ENCODE measurements around the gene BORCS5. TPM values are rescaled to one million over a fixed set of nuclear protein-coding genes. Genes with fewer than 3 reads are reported as not detected.

BORCS5 gene
- total RNA-seq, 1 experiment from 2014 or later: 6.4 TPM

DNA sequence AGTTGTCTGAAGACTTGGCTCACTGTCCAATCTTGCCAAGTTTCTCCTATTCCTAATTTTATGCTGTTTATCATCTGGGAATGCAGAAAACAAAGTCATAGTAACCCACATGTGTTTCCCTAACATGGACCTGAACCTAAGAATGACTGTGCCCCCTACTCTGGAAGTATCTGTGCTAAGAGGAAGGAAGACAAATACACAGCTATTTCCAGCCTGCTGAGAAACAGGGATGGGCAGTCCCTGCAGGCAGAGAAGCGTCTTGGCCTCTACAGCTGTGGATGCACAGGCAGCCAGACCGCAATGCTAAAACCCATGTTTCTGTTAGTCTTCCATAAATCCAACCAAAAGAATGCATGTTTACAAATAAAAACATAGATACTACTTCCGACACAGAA, 149.6 kb downstream of the BORCS5 start:
- no peak for DNase-seq (ENCODE audit: extremely low read depth, low read depth)

DNA sequence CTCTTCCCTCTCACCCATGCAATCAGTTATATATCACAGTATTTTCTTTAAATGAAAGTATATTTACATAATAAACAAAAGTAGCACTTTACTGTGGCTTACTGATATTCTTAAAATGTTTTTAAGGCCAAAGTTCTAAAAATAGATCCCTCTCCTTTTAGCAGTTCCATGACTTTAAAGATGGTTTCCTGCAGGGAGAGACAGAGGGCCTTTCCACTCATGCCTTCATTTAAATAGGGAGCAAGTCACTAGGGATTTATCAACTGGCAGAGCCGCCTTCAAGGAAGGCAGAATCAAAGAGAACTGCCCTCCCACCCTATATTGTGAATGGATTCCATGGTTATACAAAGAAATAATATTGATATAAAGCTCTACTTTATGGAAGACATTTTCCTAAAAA, 150.2 kb downstream of the BORCS5 start:
- DNase-seq (ENCODE audit: extremely low read depth, low read depth): no peak

DNA sequence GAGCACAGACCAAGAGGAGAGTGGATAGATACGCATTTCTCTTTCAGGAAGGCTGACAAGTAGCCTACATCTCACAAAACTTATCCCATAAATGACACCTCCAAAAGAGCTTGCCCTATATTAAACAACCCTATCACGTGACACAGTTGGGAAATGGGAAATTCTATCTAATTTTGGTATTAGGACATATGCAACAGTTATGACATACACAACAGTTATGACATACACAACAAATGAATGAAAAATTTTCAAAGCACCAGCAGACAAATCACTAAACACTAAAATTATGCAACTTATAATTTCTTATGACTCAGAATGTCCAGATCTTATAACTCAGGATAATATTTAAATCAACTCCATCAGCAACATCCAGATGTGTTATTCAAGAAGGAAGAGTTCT, 151.7 kb downstream of the BORCS5 start:
- DNase-seq (ENCODE audit: extremely low read depth, low read depth): no peak

DNA sequence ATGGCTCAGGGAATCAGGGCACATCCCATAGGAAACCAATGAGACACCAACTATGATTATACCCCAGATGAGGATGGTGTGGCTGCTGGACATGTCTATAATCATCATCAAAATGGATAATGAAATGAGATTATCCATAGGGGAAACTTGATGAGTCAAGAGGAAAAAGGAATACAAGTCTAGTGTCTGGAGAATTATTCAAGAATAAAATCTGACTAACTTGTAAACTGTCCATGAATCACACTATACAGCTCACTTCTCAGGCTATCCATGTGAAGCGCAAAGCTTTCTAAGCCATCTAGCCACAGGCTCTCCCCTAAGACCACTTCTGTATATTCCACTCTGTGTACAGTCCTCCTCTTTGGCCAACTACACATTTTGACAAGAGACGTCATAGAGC, 153.3 kb downstream of the BORCS5 start:
- no peak for DNase-seq (ENCODE audit: extremely low read depth, low read depth)

DNA sequence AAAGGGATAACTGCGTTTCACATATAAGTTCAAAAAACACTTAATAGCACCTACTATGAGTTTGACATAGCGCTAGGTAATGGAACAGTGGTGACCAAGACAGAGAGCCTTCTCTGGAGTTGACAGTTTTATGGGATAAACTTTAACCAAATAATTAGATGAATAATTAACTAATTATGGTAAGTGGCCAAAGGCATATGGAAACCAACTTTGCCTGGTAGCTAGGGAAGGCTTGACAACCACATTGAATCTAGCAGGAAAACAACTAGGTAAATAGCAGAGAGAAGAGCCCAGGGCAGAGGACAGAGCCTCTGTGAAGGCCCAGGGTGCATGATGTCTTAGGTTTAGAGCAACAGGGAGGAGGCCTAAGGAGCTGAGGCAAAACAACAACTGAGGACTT, 153.7 kb downstream of the BORCS5 start:
- DNase-seq (ENCODE audit: extremely low read depth, low read depth): no peak

DNA sequence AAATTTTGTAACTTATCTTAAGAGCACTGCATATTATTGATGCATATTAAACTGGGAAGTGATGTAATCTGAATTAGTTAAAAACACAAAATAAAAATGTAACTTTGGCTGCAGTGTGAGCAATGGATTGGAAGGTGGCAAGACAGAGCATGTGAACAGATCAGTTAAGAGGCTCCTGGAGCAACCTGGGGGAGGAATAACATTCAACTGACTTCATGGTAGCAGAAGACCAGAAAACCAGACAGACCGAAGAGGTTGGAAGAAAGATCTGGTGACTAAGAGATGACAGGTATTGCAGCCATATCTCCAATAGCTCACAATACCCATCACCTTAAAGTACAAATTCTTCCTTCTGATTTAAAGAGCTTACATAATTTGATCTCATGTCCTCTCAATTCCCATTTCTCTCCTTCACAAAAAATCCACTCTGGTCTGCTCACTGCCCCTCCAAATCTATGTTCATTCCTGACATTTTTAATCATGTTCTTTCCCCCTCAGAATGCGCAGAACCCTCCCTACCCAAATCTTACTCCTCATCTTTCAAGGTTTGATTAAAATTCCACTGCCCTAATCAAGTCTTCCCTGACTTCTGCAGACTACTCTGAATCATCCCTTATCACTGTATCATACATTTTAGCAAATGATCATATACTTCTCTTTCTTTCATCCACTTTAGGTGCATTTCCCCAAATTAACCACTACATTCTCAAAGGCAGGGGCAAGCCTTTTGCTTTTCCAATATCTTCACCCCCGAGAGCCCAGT, 154.3 kb downstream of the BORCS5 start:
- no peak for DNase-seq (ENCODE audit: extremely low read depth, low read depth)

DNA sequence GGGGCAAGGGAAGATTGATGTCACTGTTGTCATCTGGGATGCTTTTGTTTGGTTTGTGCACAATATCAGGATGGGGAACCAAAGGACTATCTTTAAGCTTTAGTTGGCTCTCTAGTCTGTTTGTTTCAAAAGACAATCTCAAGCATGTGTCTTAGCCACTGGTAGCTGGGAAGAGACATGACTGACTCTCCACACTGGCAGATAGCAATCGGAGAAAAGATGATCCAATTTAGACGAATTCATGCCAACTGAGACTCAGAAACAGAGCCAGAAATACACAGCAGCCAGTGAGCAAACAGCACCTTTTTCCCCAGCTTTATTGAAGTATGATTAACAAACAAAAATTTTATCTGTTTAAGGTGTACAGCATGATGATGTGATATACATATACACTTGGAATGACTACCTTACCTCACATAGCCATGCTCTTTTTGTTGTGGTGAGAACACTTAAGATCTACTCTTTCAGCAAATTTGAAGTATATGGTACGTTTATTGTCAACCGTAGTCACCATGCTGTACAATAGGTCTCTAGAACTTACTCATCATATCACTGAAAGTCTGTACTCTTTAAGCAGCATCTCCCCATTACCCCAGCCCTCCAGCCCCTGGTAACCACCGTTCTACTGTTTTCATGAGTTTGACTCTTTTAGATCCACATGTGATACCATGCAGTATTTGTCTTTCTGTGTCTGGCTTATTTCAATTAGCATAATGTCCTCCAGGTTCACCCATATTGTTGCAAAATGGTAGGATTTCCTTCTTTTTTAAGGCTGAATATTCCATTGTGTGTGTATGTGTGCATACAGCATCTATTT, 155.2 kb downstream of the BORCS5 start:
- DNase-seq (ENCODE audit: extremely low read depth, low read depth): no peak

DNA sequence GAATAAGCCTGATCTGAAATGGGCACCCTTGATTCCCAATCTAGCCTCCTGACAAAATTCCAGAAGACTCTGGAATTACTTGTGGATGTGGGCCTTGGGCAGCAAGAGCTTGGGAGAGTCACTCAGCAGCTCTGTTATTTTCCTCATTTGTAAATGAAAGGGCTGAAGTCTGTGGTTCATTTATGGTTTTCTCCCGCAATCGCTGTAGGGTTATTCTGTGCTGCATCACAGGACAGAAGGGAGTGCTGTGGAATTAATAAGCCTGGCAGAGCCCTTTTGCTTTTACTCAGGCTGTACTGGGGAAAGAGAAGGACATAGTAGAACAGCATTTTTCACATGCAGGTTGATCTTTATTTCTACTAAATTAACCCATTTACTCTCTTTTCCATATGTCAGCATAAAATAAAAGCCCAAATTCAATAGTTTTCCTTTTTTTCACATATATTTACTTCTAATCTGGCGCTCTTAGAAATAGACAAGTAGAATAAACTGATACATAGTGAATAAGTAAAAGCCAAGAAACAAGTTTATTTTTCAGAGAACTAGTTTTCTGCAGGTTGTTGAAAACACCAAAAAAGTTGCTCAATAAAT, 156.6 kb downstream of the BORCS5 start:
- DNase-seq (ENCODE audit: extremely low read depth, low read depth): no peak

DNA sequence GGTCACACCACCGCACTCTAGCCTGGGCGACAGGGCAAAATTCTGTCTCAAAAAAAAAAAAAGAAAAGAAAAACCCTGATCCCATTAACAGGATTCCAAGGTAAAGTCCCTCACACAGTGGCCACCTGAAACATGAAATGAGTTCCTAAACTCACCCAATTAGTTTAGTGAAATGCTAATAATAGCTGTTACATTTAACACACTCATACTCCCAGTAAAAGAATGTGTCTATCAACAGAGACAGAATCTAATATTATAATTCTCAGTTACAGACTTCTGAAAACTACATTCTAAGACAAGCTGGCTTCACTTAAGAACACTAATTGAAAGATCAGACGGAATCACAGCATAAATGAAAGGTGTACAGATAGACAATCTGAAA, 161.6 kb downstream of the BORCS5 start:
- no peak for DNase-seq (ENCODE audit: extremely low read depth, low read depth)

DNA sequence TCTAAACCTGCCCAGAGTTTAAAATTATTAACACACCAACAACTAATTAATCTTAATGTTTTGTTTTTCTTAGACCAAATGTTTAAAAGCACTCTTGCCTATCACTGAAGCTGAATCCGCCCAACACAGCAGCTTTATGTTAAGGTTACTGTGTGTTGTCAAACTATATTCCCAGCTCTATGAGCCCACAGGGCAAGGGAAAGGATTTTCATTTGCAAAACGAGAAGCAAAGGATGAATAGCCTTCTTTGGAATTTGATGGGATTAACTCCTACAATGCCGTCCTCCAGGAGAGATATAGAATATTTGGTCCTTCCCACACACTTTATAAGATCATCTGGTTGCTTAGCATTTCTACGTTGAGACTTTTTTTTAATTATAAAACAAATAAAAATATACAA, 162.0 kb downstream of the BORCS5 start:
- DNase-seq (ENCODE audit: extremely low read depth, low read depth): no peak

Other genes starting within 250 kb of the BORCS5 start
- gene LRP6, start 90.0 kb upstream of the BORCS5 start, total RNA-seq (2014; rRNA removed; shearing (Covaris generic)): 19.2 and 21.1 TPM in 2 replicates
- 2.7 TPM in 2 replicates for gene MANSC1, start 6.8 kb upstream of the BORCS5 start, total RNA-seq (2014; rRNA removed; shearing (Covaris generic))
- 11.0 and 11.2 TPM in 2 replicates for gene DUSP16, start 205.8 kb downstream of the BORCS5 start, total RNA-seq (2014; rRNA removed; shearing (Covaris generic))